22Rv1 (cell line): ENCODE results near the gene APOE.

Experiments used
- CTCF ChIP-seq: fragments of 450-650 bp; IDR thresholded peaks from 2 replicates; pipeline ENCODE4 v1.5.1; 2017; ENCODE audit warnings: mild to moderate bottlenecking
- ZFX ChIP-seq: fragments of 450-650 bp; IDR thresholded peaks from 2 replicates; pipeline ENCODE4 v1.6.1; 2017; ENCODE audit warnings: antibody characterized with exemption, borderline replicate concordance

DNA sequence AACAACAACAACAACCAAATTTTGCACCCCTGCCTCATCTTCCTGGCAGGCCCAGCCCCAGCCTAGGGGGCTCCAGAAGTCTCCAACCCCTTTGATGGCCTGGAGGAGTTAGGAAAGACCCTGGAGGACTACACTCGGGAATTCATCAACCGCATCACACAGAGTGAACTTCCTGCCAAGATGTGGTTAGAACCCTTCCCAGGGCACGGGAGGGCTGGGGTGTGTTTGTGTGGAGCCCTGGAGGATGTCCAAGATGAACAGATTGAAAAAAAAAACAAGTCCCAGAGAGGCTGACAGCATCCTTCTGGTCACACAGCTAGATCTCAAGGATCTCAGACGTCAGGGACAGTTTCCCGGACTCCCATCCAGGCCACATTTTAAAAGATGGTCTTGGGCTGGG lies 22.1 kb downstream of the APOE start:
- TF ChIP-seq CTCF, result no peak
- no peak for TF ChIP-seq ZFX
